HUES64 (cell line): ENCODE measurements around the gene MMP20.

ENCODE experiments used
- H3K27ac ChIP-seq: 2 replicates; pipeline ENCODE4 v1.7.0; 2013; ENCODE audit warnings: low read depth, low read length, inconsistent platforms
- H3K27me3 ChIP-seq: 2 replicates; pipeline ENCODE4 v1.6.1; 2013; ENCODE audit warnings: mild to moderate bottlenecking, low read length; ENCODE audit not compliant: insufficient read depth
- H3K36me3 ChIP-seq: 2 replicates; pipeline ENCODE4 v1.6.1; 2013; ENCODE audit warnings: mild to moderate bottlenecking, low read length; ENCODE audit not compliant: insufficient read depth
- H3K4me1 ChIP-seq: 2 replicates; pipeline ENCODE4 v1.6.1; 2013; ENCODE audit warnings: mild to moderate bottlenecking, low read length, moderate library complexity; ENCODE audit not compliant: insufficient read depth
- H3K4me3 ChIP-seq: 2 replicates; pipeline ENCODE4 v1.5.1; 2013; ENCODE audit warnings: mild to moderate bottlenecking, low read length, moderate library complexity
- H3K9ac ChIP-seq: 2 replicates; pipeline ENCODE4 v1.6.1; 2013; ENCODE audit warnings: mild to moderate bottlenecking, low read depth, low read length
- H3K9me3 ChIP-seq: 2 replicates; pipeline ENCODE4 v1.6.1; 2013; ENCODE audit warnings: low read depth, low read length; ENCODE audit not compliant: insufficient read depth
- WGBS: fragments of 150-250, 120-280 bp; methylation state at CpG from one replicate; pipeline ENCODE4 v1.1.7; 2013; ENCODE audit warnings: missing lambda C conversion rate; 5-methylcytosine and 5-hydroxymethylcytosine counted together

MMP20 gene

DNA sequence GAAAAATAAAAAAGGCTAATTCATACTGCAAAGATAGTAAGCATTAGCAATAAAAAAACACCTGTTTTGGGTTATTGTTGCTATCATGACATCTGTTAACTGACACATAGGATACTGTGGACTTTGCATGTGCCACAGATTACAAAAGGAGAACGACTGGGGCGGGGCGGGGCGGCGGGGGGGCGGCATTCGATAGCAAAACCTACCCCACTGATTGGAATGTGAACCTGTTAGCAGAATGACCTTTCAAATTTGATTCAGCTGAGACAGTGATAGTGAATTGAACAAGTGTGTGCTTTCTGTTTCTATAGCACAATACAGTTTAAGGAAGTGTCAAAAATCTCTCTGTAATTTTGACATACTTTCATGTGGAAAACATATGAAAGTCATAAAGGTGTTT is 14.9 kb downstream of the MMP20 start:
- no peaks in the 10 kb centered on the region for H3K36me3 ChIP-seq
- H3K9ac ChIP-seq, result no peak overlapping the region
- peaks cover 18% of the 10 kb centered on the region for H3K4me1 ChIP-seq
- no peak overlapping the region for H3K27ac ChIP-seq
- H3K27me3 ChIP-seq, result no peaks in the 10 kb centered on the region
- no peaks in the 10 kb centered on the region for H3K9me3 ChIP-seq
- WGBS, result 78% methylated on average over 7 of the region's 7 CpGs
- H3K4me3 ChIP-seq, result no peak overlapping the region

DNA sequence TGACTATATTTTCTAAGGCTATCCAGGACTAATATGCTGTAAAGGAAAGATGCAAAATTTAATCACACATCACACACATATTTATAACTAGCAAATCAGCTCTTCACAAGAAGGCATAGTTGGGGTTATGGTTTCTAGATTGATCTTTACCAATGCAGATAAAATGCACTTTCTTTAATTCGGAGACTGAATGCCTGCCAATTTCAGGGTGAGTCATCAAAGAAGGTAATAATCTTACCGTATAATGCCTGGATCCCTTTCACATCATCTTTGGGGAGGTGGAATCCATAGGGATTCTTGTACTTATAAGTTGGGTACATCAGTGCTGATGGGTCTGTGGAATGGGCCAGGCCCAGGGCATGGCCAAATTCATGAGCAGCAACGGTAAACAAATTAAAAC is 16.4 kb downstream of the MMP20 start:
- 92% methylated on average over 3 of the region's 3 CpGs for WGBS
- Histone ChIP-seq H3K9me3 (no peaks in the 10 kb centered on the region), H3K9ac (no peak overlapping the region)

DNA sequence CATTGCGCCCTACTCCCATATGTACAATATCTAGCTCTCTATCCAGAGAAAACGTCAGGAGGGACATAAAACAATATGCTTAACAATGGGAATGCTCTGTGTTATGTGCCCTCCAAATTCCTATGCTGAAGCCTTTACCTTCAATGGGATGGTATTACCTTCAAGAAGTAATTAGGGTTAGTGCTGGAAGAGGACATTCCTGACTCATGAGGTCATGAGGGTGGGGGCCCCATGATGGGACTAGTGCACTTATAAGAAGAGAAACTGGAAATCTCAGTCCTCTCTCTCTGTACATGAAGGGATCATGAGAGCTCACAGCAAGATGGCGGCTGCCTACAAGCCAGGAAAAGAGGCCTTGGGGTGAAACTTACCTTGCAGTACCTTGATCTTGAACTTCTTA is 20.3 kb downstream of the MMP20 start:
- Histone ChIP-seq H3K9me3 (no peaks in the 10 kb centered on the region), H3K27ac (no peak overlapping the region), H3K4me1 (peaks cover 19% of the 10 kb centered on the region), H3K9ac (no peak overlapping the region), H3K4me3 (no peak overlapping the region), H3K36me3 (no peaks in the 10 kb centered on the region), H3K27me3 (no peaks in the 10 kb centered on the region)
- WGBS, result 75% methylated on average over 3 of the region's 3 CpGs

More for the DNA sequence above, 16.4 kb downstream of the MMP20 start:
- H3K27ac ChIP-seq, result no peak overlapping the region
- H3K36me3 ChIP-seq, result no peaks in the 10 kb centered on the region
- no peak overlapping the region for H3K4me3 ChIP-seq
- peaks cover 18% of the 10 kb centered on the region for H3K4me1 ChIP-seq
- H3K27me3 ChIP-seq, result no peaks in the 10 kb centered on the region

DNA sequence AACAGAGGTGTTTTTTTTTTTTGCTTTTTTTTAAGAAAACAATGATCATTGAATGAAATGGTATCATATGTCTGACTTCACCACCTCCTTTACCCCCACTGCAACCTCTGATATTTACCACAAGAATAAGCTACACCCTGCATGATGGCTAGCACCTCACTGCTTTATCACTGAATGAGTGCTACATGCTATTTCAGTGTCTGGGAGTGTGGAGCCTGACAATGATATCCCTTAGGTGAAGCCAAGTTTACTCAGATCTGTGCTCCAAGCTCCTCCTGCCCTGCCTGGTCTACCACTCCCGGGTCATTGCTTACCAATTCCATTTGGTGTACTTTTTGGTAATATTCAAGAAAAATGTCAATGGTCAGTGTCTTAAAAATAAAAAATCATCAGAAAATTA is 21.1 kb downstream of the MMP20 start:
- Histone ChIP-seq H3K9me3 (no peaks in the 10 kb centered on the region), H3K27me3 (no peaks in the 10 kb centered on the region), H3K4me3 (no peak overlapping the region), H3K4me1 (peaks cover 27% of the 10 kb centered on the region), H3K36me3 (no peaks in the 10 kb centered on the region), H3K27ac (no peak overlapping the region), H3K9ac (no peak overlapping the region)
- WGBS, result 100% methylated on average over 1 of the region's 1 CpG

DNA sequence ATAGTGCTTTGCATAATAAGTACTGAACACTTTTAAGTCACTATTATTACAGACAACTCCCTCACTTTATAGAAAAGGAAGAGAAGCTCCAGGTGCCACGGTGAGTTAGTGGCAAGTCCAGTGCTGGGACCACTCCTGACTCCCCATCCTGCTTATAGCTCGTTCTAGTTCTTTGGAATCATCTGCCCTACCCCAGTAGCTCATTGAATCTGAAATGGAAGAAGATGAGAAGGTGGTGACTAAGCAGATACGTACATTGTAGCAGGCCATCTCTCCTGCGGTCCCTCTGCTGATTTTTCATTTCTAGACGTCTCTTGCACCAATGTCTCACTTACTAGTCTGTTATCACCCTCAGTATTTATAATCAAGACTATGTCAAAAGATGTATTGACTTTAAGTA is 21.6 kb downstream of the MMP20 start:
- WGBS, result 62% methylated on average over 5 of the region's 5 CpGs
- no peaks in the 10 kb centered on the region for H3K27me3 ChIP-seq
- H3K4me3 ChIP-seq, result no peak overlapping the region
- H3K27ac ChIP-seq, result no peak overlapping the region
- H3K9me3 ChIP-seq, result no peaks in the 10 kb centered on the region
- H3K9ac ChIP-seq, result no peak overlapping the region
- peaks cover 27% of the 10 kb centered on the region for H3K4me1 ChIP-seq
- H3K36me3 ChIP-seq, result no peaks in the 10 kb centered on the region

DNA sequence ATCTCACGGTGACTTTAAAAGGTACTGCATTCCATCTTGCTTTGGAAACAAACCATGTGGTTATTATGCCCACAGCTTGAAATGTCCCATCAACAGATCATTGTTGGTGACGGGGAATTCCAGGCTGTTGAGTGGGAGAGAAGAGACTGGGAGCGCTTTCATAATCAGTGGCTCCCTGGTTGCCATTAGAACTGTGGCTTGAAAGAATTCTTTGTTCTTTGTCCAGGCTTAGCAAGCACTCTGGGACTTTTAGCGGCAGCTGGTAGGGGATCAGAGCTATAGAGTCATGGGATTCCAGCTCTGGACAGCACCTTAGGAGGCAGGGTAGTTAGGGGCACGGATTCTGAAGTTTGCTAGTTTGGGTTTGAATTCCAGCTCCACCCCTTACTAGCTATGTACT is 22.0 kb downstream of the MMP20 start:
- Histone ChIP-seq H3K4me3 (no peak overlapping the region), H3K4me1 (peaks cover 27% of the 10 kb centered on the region), H3K27ac (no peak overlapping the region), H3K9ac (no peak overlapping the region), H3K27me3 (no peaks in the 10 kb centered on the region), H3K36me3 (no peaks in the 10 kb centered on the region), H3K9me3 (no peaks in the 10 kb centered on the region)
- 88% methylated on average over 4 of the region's 5 CpGs for WGBS

DNA sequence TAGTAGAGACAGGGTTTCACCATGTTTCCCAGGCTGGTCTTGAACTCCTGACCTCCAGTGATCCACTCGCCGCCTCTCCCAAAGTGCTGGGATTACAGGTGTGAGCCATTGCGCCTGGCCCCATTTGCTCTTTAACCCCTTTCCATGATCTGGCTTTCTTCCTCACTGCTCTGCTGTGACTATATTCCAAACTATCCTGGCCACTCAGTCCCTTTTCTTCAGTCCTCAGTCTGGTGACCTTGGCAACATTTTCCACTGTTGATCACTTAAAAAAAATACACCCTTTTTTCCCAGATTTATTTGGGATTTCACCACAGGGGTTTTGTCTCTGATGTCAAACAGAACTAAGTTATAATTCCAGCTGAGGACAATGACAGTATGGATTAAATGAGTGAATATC is 24.5 kb downstream of the MMP20 start:
- H3K36me3 ChIP-seq, result no peaks in the 10 kb centered on the region
- H3K27ac ChIP-seq, result no peak overlapping the region
- H3K4me1 ChIP-seq, result peaks cover 27% of the 10 kb centered on the region
- H3K9me3 ChIP-seq, result no peaks in the 10 kb centered on the region
- no peak overlapping the region for H3K9ac ChIP-seq
- H3K27me3 ChIP-seq, result no peaks in the 10 kb centered on the region
- no peak overlapping the region for H3K4me3 ChIP-seq
- 89% methylated on average over 3 of the region's 3 CpGs for WGBS

DNA sequence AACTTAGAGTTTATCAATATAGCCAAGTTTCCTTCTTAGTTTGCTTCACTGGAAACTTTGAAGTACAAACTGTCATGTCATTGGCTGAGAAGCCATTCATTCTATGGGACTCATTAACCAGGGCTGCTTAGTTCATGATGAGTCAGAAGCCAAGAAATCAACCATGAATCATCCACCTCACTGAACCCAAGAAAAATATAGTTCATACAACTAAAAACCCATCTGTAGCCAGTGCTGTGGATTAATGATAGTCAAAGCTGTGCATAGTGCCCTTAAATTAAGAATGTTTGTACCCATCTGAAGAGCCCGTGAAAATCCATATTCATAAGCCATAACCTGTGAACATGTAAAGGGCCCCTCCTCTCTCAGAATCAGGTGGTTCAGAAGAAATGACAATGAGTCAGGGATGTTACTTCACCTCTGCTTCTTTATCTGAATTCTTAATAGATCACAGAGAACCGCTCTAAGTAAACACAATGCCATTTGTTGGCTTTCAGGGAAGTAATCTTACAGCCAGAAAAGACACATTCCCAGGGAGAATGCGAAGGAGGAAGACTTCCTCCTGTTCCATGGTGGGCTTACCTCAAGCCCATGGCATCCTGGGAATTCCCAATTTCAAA is 25.4 kb downstream of the MMP20 start:
- WGBS, result 73% methylated on average over 3 of the region's 3 CpGs
- Histone ChIP-seq H3K9me3 (no peaks in the 10 kb centered on the region), H3K4me1 (peaks cover 25% of the 10 kb centered on the region), H3K36me3 (no peaks in the 10 kb centered on the region), H3K27me3 (no peaks in the 10 kb centered on the region), H3K27ac (no peak overlapping the region), H3K4me3 (no peak overlapping the region), H3K9ac (no peak overlapping the region)

DNA sequence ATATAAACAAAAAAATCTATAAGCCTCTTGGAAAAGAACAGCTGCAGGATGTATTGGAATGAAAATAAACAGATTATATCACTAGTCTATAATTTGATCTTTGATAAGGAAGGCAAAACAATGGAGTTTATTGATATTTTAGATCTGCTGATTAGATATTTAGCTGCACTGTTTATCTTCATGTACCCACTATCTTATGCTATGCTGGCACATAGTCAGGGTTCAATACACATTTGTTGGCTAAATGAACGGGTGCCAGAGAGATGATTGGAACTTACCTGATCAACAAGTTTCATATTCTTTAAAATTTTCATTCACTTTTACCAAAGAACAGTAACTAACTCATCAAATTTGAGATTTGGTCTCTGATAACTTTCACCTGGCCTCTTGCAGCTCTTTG is 26.9 kb downstream of the MMP20 start:
- Histone ChIP-seq H3K27ac (no peak overlapping the region), H3K9me3 (no peaks in the 10 kb centered on the region), H3K36me3 (no peaks in the 10 kb centered on the region), H3K9ac (no peak overlapping the region), H3K4me3 (no peak overlapping the region), H3K4me1 (peaks cover 11% of the 10 kb centered on the region; the same call in 1 of the 2 replicates), H3K27me3 (no peaks in the 10 kb centered on the region)
- WGBS, result 96% methylated on average over 1 of the region's 1 CpG

DNA sequence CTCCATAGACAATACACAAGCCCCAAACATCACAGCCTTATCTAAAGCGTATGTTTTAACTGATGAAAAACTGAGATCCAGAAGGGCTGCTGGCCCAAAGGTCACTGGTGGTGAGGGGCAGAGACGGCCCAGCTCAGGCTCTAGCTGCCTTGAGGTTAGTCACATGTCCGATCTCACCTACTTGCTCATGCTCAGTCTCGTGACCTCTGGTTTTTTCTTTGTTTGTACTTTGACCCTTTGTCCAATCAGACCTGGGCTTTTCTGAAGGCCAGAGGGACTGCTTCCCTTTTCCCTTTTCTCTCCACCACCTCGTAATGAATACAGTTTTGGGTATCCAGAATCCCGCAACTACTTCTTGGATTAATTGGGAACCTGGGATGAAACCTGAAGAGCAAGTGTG is 28.6 kb downstream of the MMP20 start:
- 92% methylated on average over 6 of the region's 6 CpGs for WGBS

DNA sequence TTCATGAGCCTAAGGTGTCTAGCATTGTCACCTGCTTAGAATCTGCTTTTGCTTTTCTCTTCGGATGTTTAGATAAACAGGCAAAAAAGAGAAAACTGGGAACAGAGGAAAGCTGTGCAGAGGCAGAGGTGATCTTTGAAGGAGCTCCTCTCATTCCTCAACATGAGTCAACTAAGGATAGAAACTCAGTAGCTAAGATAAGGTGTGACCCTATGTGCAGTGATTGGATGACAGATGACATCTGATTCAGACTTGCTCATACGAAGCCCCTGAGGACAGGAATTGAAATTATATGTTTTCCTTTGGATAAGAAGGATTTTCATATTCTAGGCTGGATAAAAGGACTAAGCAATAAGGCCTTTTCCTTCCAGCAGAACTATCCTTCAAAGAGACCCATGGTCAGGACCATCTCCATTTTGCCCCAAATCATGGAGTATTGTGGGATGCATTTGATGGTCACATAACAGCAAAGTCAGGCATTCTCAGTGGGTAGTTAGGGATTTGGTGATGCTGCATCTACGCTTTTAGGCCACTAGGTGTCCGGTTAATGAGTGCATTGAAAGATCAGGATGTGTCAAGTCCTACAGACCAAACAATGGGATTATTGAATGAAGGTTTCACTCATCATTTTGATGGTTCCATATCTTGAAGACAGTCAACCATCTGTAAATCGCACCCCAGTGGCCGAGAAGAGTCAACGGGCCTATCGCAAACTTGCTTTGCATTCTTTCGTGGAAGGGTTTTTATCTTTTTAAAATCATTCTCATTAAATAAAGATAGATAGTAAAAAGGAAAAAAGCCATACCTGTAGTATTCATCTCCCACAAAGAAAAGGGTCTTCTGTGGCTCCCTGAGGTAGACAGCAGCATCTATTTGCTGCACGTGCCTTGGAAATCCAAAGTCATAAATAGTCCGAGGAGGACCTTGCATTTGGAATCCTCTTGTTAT is 32.2 kb downstream of the MMP20 start:
- 80% methylated on average over 10 of the region's 11 CpGs for WGBS
- Histone ChIP-seq H3K4me3 (no peak overlapping the region), H3K27ac (no peak overlapping the region), H3K9me3 (no peaks in the 10 kb centered on the region), H3K4me1 (no peaks in the 10 kb centered on the region; the same call in 1 of the 2 replicates), H3K36me3 (no peaks in the 10 kb centered on the region), H3K27me3 (no peaks in the 10 kb centered on the region), H3K9ac (no peak overlapping the region)

More for the DNA sequence above, 28.6 kb downstream of the MMP20 start:
- no peaks in the 10 kb centered on the region for H3K36me3 ChIP-seq
- H3K4me1 ChIP-seq, result peaks cover 9% of the 10 kb centered on the region; the same call in 1 of the 2 replicates
- no peaks in the 10 kb centered on the region for H3K27me3 ChIP-seq
- no peak overlapping the region for H3K27ac ChIP-seq
- no peak overlapping the region for H3K4me3 ChIP-seq
- no peaks in the 10 kb centered on the region for H3K9me3 ChIP-seq
- H3K9ac ChIP-seq, result no peak overlapping the region
